Measurements from ENCODE around the gene LHX6. TPM values are rescaled to one million over a fixed set of nuclear protein-coding genes. Genes with fewer than 3 reads are reported as not detected.
A peak's percentile ranks its signal among the peaks of the same experiment; 100 is the strongest.

LHX6 gene
- 1.1 TPM for polyA plus RNA-seq
- long read RNA-seq, donor 1 = 0 reads
- long read RNA-seq, donor 2 = 0 reads
- long read RNA-seq, donor 3 = 0 reads
- long read RNA-seq, donor 4 = 0 reads
- long read RNA-seq, donor 5, partial matches to known transcripts = 0 of 1 reads
- long read RNA-seq, donor 5, other reads (novel, unspliced or antisense) = 0 of 1 reads
- long read RNA-seq, donor 6 = 0 reads
- long read RNA-seq, donor 7 = 0 reads
- long read RNA-seq, donor 8 = 0 reads
- long read RNA-seq, donor 9 = 0 reads
- long read RNA-seq, donor 10 = 0 reads
- long read RNA-seq, donor 11, partial matches to known transcripts = 0 of 1 reads
- long read RNA-seq, donor 11, other reads (novel, unspliced or antisense) = 0 of 1 reads

GRCh38 chr9:122228568-122229484 lies at the start of gene LHX6:
LHX6 (minus strand) TSS chr9:122228957; CDS start chr9:122228740, 217 bp downstream.
- Histone ChIP-seq H3K36me3 (ENCODE audit: control insufficient read depth, insufficient read depth, low read length) (no peaks in the 10 kb centered on the region), H3K4me1 (ENCODE audit: control insufficient read depth, insufficient read depth, low read length) (peaks cover 4% of the 10 kb centered on the region), H3K9me3 (ENCODE audit: control insufficient read depth, low read depth, low read length) (peaks cover 17% of the 10 kb centered on the region), H3K27ac (ENCODE audit: low read length) (no peak within 1 kb of the TSS), H3K27me3 (ENCODE audit: control insufficient read depth, insufficient read depth, low read length) (peaks cover 97% of the 10 kb centered on the region), H3K4me3 (ENCODE audit: low read length) (no peak within 1 kb of the TSS)
- DNase-seq = no peak
- WGBS (ENCODE audit: insufficient coverage, low lambda C conversion rate) = no CpG with 5 or more reads among the region's 70 CpGs

- H3K4me1 ChIP-seq (ENCODE audit: control insufficient read depth, insufficient read depth, low read length) = no peaks in the 10 kb centered on the region
- no peak for DNase-seq
- H3K27ac ChIP-seq (ENCODE audit: low read length) = no peak overlapping the region
- H3K27me3 ChIP-seq (ENCODE audit: control insufficient read depth, insufficient read depth, low read length) = no peaks in the 10 kb centered on the region
- no peak overlapping the region for H3K4me3 ChIP-seq (ENCODE audit: low read length)
- 93% methylated on average over 3 of the region's 10 CpGs for WGBS (ENCODE audit: insufficient coverage, low lambda C conversion rate)
- peaks cover 7% of the 10 kb centered on the region for H3K9me3 ChIP-seq (ENCODE audit: control insufficient read depth, low read depth, low read length)
- H3K36me3 ChIP-seq (ENCODE audit: control insufficient read depth, insufficient read depth, low read length) = peaks cover 23% of the 10 kb centered on the region
These were observed 48.6 kb upstream of the LHX6 start for GRCh38 chr9:122277285-122277897.

GRCh38 chr9:122276096-122276495 lies 47.3 kb upstream of the LHX6 start:
- H3K36me3 ChIP-seq (ENCODE audit: control insufficient read depth, insufficient read depth, low read length) = peaks cover 29% of the 10 kb centered on the region
- peaks cover 7% of the 10 kb centered on the region for H3K9me3 ChIP-seq (ENCODE audit: control insufficient read depth, low read depth, low read length)
- no peaks in the 10 kb centered on the region for H3K4me1 ChIP-seq (ENCODE audit: control insufficient read depth, insufficient read depth, low read length)
- DNase-seq = no peak
- WGBS (ENCODE audit: insufficient coverage, low lambda C conversion rate) = no CpG with 5 or more reads among the region's 7 CpGs
- H3K27me3 ChIP-seq (ENCODE audit: control insufficient read depth, insufficient read depth, low read length) = no peaks in the 10 kb centered on the region
- no peak overlapping the region for H3K27ac ChIP-seq (ENCODE audit: low read length)
- no peak overlapping the region for H3K4me3 ChIP-seq (ENCODE audit: low read length)

- Histone ChIP-seq H3K27me3 (ENCODE audit: control insufficient read depth, insufficient read depth, low read length) (no peaks in the 10 kb centered on the region), H3K4me1 (ENCODE audit: control insufficient read depth, insufficient read depth, low read length) (no peaks in the 10 kb centered on the region), H3K4me3 (ENCODE audit: low read length) (no peak overlapping the region), H3K27ac (ENCODE audit: low read length) (no peak overlapping the region), H3K36me3 (ENCODE audit: control insufficient read depth, insufficient read depth, low read length) (peaks cover 27% of the 10 kb centered on the region), H3K9me3 (ENCODE audit: control insufficient read depth, low read depth, low read length) (peaks cover 7% of the 10 kb centered on the region)
- no peak for DNase-seq
- WGBS (ENCODE audit: insufficient coverage, low lambda C conversion rate) = 100% methylated on average over 2 of the region's 2 CpGs
These were observed 45.3 kb upstream of the LHX6 start for GRCh38 chr9:122274055-122274454.

GRCh38 chr9:122268041-122268814 lies 39.5 kb upstream of the LHX6 start:
- no peaks in the 10 kb centered on the region for H3K27me3 ChIP-seq (ENCODE audit: control insufficient read depth, insufficient read depth, low read length)

GRCh38 chr9:122265149-122265915 lies 36.6 kb upstream of the LHX6 start:
- Histone ChIP-seq H3K36me3 (ENCODE audit: control insufficient read depth, insufficient read depth, low read length) (peaks cover 10% of the 10 kb centered on the region), H3K27ac (ENCODE audit: low read length) (peak overlapping the region; percentile 88), H3K9me3 (ENCODE audit: control insufficient read depth, low read depth, low read length) (no peaks in the 10 kb centered on the region), H3K4me3 (ENCODE audit: low read length) (peak overlapping the region; percentile 79), H3K4me1 (ENCODE audit: control insufficient read depth, insufficient read depth, low read length) (peaks cover 17% of the 10 kb centered on the region), H3K27me3 (ENCODE audit: control insufficient read depth, insufficient read depth, low read length) (no peaks in the 10 kb centered on the region)
- peak; percentile 17 to 66 for DNase-seq
- WGBS (ENCODE audit: insufficient coverage, low lambda C conversion rate) = 0% methylated on average over 5 of the region's 17 CpGs

More at GRCh38 chr9:122268041-122268814, 39.5 kb upstream of the LHX6 start:
- DNase-seq = no peak
- Histone ChIP-seq H3K4me1 (ENCODE audit: control insufficient read depth, insufficient read depth, low read length) (peaks cover 6% of the 10 kb centered on the region), H3K27ac (ENCODE audit: low read length) (no peak overlapping the region), H3K36me3 (ENCODE audit: control insufficient read depth, insufficient read depth, low read length) (peaks cover 18% of the 10 kb centered on the region), H3K9me3 (ENCODE audit: control insufficient read depth, low read depth, low read length) (no peaks in the 10 kb centered on the region), H3K4me3 (ENCODE audit: low read length) (no peak overlapping the region)
- WGBS (ENCODE audit: insufficient coverage, low lambda C conversion rate) = 90% methylated on average over 2 of the region's 6 CpGs

- Histone ChIP-seq H3K9me3 (ENCODE audit: control insufficient read depth, low read depth, low read length) (no peaks in the 10 kb centered on the region), H3K36me3 (ENCODE audit: control insufficient read depth, insufficient read depth, low read length) (peaks cover 17% of the 10 kb centered on the region), H3K4me3 (ENCODE audit: low read length) (peak within 1 kb of the TSS; percentile 79), H3K27me3 (ENCODE audit: control insufficient read depth, insufficient read depth, low read length) (no peaks in the 10 kb centered on the region), H3K4me1 (ENCODE audit: control insufficient read depth, insufficient read depth, low read length) (peaks cover 17% of the 10 kb centered on the region), H3K27ac (ENCODE audit: low read length) (peak within 1 kb of the TSS; percentile 88)
- 0% methylated on average over 1 of the region's 60 CpGs for WGBS (ENCODE audit: insufficient coverage, low lambda C conversion rate)
- peak; percentile 95 to 98 for DNase-seq
These were observed 35.8 kb upstream of the LHX6 start, which contains the start of the genes MRRF and RBM18 for GRCh38 chr9:122264360-122265148. MRRF (plus strand) TSS chr9:122264882; CDS start chr9:122270892, 6,010 bp downstream. RBM18 (minus strand) TSS chr9:122264840; CDS start chr9:122261492, 3,348 bp downstream.

GRCh38 chr9:122263699-122264349 lies 35.1 kb upstream of the LHX6 start:
- 36% methylated on average over 4 of the region's 13 CpGs for WGBS (ENCODE audit: insufficient coverage, low lambda C conversion rate)

More at GRCh38 chr9:122263699-122264349, 35.1 kb upstream of the LHX6 start:
- Histone ChIP-seq H3K4me3 (ENCODE audit: low read length) (peak overlapping the region; percentile 79), H3K36me3 (ENCODE audit: control insufficient read depth, insufficient read depth, low read length) (peaks cover 24% of the 10 kb centered on the region), H3K9me3 (ENCODE audit: control insufficient read depth, low read depth, low read length) (no peaks in the 10 kb centered on the region), H3K27me3 (ENCODE audit: control insufficient read depth, insufficient read depth, low read length) (no peaks in the 10 kb centered on the region), H3K27ac (ENCODE audit: low read length) (peak overlapping the region; percentile 88), H3K4me1 (ENCODE audit: control insufficient read depth, insufficient read depth, low read length) (peaks cover 17% of the 10 kb centered on the region)
- DNase-seq = no peak
